IMR-90 (cell line): ENCODE data around the gene EGR2.

Experiments
- CEBPB ChIP-seq: IDR thresholded peaks from 2 replicates; pipeline ENCODE4 v1.6.1; 2012; ENCODE audit warnings: low read depth, low read length, improper control_type of control experiment
- CHD1 ChIP-seq: IDR thresholded peaks from 2 replicates; pipeline ENCODE4 v1.6.1; 2012; ENCODE audit warnings: low read depth, low read length, improper control_type of control experiment
- FOS ChIP-seq: fragments of 150-350 bp; IDR thresholded peaks from 2 replicates; pipeline ENCODE4 v1.6.1; 2016; ENCODE audit warnings: low read depth, low read length
- NFE2L2 ChIP-seq: fragments of 150-350 bp; IDR thresholded peaks from 2 replicates; pipeline ENCODE4 v1.6.1; 2016; ENCODE audit warnings: low read depth, mild to moderate bottlenecking, low read length
- POLR2A ChIP-seq: IDR thresholded peaks from 2 replicates; pipeline ENCODE4 v1.6.1; 2012; ENCODE audit warnings: mild to moderate bottlenecking, low read depth, low read length
- SMC3 ChIP-seq: fragments of 150-350 bp; IDR thresholded peaks from 2 replicates; pipeline ENCODE4 v1.6.1; 2016; ENCODE audit warnings: low read depth, mild to moderate bottlenecking, antibody characterized with exemption, low read length, moderate library complexity
- TF ChIP-seq, protein P1 (sequence below): conservative IDR thresholded peaks from 2 replicates; pipeline ENCODE4 v1.5.1; 2012; ENCODE audit warnings: mild to moderate bottlenecking, low read depth, low read length, improper control_type of control experiment

DNA sequence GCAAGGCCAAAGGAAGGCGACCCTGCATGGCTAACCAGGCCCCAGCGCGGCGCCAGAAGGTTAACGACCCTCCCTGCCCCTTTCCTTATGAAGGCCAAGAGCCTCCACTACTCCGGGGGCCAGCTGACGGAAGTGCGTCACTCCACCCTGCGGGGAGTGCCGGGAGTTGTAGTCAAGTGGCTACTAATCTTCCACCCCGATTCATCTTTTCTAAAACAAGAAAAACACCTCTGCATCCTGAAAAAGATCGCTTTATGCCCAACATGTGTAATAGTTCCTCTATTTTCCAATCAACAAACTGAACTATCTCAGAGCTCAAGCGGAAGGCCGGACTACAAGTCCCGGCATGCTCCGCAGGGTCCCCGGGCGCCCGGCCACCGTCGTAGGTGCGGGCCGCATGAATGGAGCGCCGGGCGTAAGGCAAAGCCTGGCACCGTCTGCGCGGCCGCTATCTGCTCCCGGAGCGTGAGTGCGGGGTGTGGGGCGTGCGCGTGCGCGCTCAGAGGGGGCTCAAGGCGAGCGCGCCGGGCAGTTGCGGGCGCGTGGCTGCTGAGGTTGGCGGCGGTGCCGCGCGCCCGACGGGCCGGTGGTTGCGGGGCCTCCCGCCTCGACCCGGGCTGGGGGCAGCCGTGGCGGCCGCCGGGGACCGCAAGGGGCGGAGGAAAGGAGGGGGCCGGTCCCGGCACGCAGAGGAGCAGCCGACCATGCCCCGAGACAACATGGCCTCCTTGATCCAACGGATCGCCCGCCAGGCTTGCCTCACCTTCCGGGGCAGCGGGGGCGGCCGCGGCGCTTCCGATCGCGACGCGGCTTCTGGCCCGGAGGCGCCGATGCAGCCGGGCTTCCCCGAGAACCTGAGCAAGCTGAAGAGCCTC is 11.6 kb downstream of the EGR2 start, which contains the start of gene ADO:
- TF ChIP-seq, protein P1, sequence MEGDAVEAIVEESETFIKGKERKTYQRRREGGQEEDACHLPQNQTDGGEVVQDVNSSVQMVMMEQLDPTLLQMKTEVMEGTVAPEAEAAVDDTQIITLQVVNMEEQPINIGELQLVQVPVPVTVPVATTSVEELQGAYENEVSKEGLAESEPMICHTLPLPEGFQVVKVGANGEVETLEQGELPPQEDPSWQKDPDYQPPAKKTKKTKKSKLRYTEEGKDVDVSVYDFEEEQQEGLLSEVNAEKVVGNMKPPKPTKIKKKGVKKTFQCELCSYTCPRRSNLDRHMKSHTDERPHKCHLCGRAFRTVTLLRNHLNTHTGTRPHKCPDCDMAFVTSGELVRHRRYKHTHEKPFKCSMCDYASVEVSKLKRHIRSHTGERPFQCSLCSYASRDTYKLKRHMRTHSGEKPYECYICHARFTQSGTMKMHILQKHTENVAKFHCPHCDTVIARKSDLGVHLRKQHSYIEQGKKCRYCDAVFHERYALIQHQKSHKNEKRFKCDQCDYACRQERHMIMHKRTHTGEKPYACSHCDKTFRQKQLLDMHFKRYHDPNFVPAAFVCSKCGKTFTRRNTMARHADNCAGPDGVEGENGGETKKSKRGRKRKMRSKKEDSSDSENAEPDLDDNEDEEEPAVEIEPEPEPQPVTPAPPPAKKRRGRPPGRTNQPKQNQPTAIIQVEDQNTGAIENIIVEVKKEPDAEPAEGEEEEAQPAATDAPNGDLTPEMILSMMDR: no peak
- TF ChIP-seq POLR2A (peak; percentile 62), CEBPB (no peak), CHD1 (no peak), SMC3 (no peak), FOS (no peak), NFE2L2 (no peak)
